ENCODE measurements around the gene ARHGEF3. TPM values are rescaled to one million over a fixed set of nuclear protein-coding genes. Genes with fewer than 3 reads are reported as not detected.

Gene ARHGEF3
- total RNA-seq, 1 donor from 2014 or later, result 37.5 TPM

DNA sequence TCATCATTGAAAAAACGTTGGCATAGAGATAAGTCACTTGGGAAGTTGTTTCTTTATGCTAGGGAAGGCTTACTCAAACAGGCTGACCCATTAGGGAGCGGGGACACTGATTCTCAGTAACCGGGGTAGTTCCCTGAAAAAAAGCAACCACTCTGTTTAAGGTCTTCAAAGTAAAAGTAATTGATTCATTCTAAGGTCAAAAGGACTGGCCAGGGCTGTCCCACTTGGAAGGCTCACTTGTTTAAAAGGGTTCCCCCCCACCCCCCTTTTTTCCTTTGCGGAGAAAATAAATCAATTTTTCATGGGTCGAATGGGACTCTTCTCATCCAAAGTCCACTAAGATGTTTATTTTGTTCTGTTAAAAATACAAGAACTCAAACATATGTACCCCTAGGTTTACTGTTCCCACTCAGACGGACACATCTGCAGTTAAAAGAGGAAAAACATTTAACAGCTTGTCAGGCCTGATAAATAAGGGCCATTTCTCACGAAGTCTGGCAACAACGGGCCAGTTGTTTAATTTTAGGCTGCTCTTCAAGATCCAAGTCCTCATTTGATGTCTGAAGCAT, 53.0 kb downstream of the ARHGEF3 start:
- Histone ChIP-seq H3K27ac (peak overlapping the region; percentile 33), H3K36me3 (peaks cover 58% of the 10 kb centered on the region), H3K4me3 (no peak overlapping the region), H3K9me3 (no peaks in the 10 kb centered on the region), H3K27me3 (no peaks in the 10 kb centered on the region), H3K4me1 (peaks cover 25% of the 10 kb centered on the region)
- ATAC-seq (no peak), DNase-seq (no peak)
- intact Hi-C loops (cut with DNase I), result no loop called here
- TF ChIP-seq CTCF (IDR thresholded peaks at IDR 0.05), result no peak

DNA sequence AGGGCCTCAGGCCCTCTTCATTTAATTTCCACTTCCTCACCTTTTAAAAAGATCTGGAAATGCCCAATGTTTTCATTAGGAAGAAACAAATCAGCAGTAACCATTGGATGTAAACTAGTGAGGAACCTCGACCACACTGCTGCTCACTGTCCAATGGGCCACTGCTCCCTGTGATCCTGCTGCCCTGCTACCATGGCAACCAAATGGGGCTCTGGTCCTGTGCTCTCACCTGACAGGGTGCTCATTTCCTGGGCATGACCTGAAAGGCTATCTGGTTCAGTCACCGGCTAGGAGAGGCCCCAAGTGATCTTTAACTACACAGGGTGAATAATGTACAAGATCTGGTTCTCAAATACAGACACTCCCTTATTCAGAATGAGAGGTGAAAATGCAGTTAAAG, 54.6 kb downstream of the ARHGEF3 start:
- intact Hi-C loops (cut with DNase I), result no loop called here
- DNase-seq (no peak), ATAC-seq (no peak)
- TF ChIP-seq CTCF (IDR thresholded peaks at IDR 0.05), result no peak
- H3K4me1 ChIP-seq, result peaks cover 20% of the 10 kb centered on the region
- H3K27ac ChIP-seq, result no peak overlapping the region
- H3K27me3 ChIP-seq, result no peaks in the 10 kb centered on the region
- H3K9me3 ChIP-seq, result no peaks in the 10 kb centered on the region
- H3K4me3 ChIP-seq, result no peak overlapping the region
- H3K36me3 ChIP-seq, result peaks cover 66% of the 10 kb centered on the region

DNA sequence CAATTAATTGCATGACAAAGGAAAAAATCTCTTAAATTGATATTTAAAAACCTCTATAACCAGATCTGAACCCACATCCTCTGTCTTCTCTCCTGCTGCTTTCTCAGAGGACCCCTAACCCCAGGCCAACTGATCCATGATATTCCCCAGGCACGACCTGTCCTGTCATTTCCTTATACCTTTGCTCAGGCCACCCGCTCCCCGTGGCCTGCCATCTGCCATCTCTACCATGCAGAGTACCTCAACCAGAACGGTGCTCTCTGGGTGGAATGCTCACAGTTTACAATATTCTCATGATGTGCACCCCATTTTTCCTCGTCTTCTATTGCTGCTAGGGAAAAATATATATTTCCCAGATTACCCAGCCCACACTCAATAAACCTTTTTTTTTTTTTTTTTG, 57.7 kb downstream of the ARHGEF3 start:
- H3K27me3 ChIP-seq, result no peaks in the 10 kb centered on the region
- no peak overlapping the region for H3K4me3 ChIP-seq
- peaks cover 3% of the 10 kb centered on the region for H3K4me1 ChIP-seq
- no peak overlapping the region for H3K27ac ChIP-seq
- H3K36me3 ChIP-seq, result peaks cover 58% of the 10 kb centered on the region
- intact Hi-C loops (cut with DNase I), result no loop called here
- H3K9me3 ChIP-seq, result no peaks in the 10 kb centered on the region
- TF ChIP-seq CTCF (IDR thresholded peaks at IDR 0.05), result no peak
- DNase-seq, result no peak
- no peak for ATAC-seq

- Histone ChIP-seq H3K36me3 (peaks cover 68% of the 10 kb centered on the region), H3K4me1 (no peaks in the 10 kb centered on the region), H3K9me3 (no peaks in the 10 kb centered on the region), H3K27me3 (no peaks in the 10 kb centered on the region), H3K4me3 (no peak overlapping the region), H3K27ac (no peak overlapping the region)
- no peak for TF ChIP-seq CTCF (IDR thresholded peaks at IDR 0.05)
- ATAC-seq (no peak), DNase-seq (no peak)
- intact Hi-C loops (cut with DNase I), result no loop called here
Observed at GRCh38 chr3:56742887-56743286, 58.9 kb downstream of the ARHGEF3 start.

DNA sequence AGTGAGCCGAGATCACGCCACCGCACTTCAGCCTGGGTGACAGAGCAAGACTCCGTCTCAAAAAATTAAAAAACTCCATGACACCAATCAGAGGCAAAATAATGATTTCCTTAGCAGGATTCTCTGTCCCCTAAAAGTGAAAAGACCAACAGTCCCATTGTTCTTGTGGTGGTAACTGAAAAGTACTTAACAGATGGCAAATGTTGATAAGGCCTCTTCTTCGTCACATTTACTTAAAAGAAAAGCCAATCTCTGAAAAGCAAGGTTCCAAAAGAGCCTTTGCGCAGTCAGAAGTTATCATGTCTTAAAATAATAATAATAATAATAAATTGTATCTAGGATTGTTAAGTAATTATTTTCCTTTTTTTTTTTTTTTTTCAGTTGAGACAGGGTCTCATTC, 62.7 kb downstream of the ARHGEF3 start:
- H3K4me1 ChIP-seq, result no peaks in the 10 kb centered on the region
- no peak overlapping the region for H3K27ac ChIP-seq
- DNase-seq (no peak), ATAC-seq (no peak)
- H3K27me3 ChIP-seq, result no peaks in the 10 kb centered on the region
- H3K36me3 ChIP-seq, result peaks cover 73% of the 10 kb centered on the region
- no peaks in the 10 kb centered on the region for H3K9me3 ChIP-seq
- no peak for TF ChIP-seq CTCF (IDR thresholded peaks at IDR 0.05)
- no peak overlapping the region for H3K4me3 ChIP-seq
- intact Hi-C loops (cut with DNase I), result no loop called here

GRCh38 chr3:56737006-56737405, 64.7 kb downstream of the ARHGEF3 start:
- peaks cover 61% of the 10 kb centered on the region for H3K36me3 ChIP-seq
- H3K27ac ChIP-seq, result no peak overlapping the region
- ATAC-seq, result no peak
- no peaks in the 10 kb centered on the region for H3K4me1 ChIP-seq
- no peak for DNase-seq
- no peak overlapping the region for H3K4me3 ChIP-seq
- H3K9me3 ChIP-seq, result no peaks in the 10 kb centered on the region
- no peaks in the 10 kb centered on the region for H3K27me3 ChIP-seq
- no peak for TF ChIP-seq CTCF (IDR thresholded peaks at IDR 0.05)
- intact Hi-C loops (cut with DNase I), result no loop called here

Measured in upper lobe of right lung (tissue), 1 donor.